ENCODE data around the gene TTLL12.

Gene TTLL12

DNA sequence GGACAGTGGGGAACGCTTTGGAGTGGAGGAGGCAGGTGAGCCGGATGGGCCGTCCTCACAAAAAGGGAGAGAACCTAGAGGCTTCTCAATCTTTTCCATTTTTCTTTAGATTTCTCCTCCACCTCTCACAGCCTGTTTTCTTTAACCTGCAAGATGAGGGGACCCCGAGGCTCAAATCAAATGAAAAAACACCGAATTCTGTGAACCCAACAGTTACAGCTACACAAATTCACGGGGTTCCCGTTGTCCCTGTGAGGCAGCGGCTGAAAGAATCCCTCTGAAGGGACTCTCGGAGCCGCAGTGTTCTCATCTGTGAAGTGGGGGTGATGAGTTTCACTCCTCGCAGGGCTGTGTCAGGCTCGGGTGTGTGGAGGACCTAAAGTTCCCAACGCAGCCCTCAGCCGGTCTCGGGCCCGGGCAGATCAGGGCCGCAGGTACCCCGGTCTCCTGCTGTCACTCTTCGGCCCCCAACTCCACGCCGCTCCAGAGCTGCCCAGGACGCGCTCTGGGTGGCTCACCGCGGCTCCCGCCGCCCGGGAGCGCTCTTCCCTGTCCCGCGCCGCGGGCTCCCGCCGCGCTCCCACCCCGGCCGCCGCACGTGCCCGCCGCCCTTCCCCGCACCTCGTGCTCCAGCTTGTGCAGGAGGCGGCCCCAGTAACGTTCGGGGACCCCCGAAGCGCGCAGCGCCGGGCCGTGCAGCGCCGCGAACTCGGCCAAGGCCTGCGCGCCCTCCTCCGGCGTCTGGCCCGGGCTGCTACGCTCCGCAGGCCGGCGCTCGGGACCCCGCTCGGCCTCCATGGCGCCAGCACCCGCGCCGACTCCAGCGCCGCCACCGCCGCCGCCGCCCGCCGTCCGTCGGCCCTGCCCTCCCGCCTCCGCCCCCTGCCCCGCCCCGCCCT is at the start of gene TTLL12:
TSS of gene TTLL12 (minus strand) at position 863 of the 899 bp plus-strand sequence. CDS start at position 798, 65 bp downstream.
- DNase-seq (ENCODE audit: low spot score): peak; percentile 67

DNA sequence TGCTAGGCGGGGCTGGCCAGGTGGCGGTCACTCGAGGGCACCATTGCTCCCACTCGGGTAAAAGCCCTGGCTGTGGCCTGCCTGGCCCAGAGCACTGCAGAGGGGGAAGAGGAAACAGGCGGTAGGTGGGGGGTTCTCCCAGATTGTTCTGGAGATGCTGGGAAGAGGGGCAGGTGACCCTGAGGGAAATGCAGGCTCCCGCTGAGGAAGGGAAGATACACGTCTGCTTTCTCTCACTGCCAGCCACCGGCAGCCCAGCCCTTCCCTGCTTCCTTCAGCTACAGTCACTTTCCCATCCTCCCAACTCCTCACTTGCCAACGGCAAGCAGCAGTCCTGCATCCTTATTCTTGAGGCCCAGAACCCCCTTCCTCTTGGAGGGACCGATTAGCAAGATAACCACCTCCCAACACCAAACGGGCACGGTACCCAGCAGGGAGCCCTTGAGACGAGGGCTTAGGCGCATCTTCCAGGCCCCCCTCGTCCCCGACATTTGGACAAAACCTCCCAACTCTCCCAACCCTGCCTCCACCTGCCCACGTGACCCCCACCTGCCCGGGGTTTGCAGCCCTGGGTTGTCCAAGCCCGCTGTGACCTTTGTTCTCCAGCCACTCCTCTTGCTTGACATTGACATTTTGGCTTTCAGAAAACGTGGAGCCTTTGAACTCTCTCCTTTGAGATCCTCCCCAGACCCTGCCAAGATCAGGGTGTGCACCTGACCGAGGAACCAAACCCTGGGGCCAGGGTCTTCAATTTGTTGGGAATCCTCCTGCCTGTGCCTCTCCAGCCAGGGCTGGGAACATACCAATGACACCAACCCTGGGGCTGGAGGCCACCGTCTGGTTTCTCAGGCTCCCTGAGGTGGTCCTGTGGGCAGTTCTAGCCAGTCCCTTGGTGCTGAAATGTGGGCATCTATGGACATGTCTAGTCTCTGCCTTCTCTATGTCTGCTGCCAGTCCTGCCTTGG is 48.8 kb upstream of the TTLL12 start:
- DNase-seq (ENCODE audit: low spot score): no peak

DNA sequence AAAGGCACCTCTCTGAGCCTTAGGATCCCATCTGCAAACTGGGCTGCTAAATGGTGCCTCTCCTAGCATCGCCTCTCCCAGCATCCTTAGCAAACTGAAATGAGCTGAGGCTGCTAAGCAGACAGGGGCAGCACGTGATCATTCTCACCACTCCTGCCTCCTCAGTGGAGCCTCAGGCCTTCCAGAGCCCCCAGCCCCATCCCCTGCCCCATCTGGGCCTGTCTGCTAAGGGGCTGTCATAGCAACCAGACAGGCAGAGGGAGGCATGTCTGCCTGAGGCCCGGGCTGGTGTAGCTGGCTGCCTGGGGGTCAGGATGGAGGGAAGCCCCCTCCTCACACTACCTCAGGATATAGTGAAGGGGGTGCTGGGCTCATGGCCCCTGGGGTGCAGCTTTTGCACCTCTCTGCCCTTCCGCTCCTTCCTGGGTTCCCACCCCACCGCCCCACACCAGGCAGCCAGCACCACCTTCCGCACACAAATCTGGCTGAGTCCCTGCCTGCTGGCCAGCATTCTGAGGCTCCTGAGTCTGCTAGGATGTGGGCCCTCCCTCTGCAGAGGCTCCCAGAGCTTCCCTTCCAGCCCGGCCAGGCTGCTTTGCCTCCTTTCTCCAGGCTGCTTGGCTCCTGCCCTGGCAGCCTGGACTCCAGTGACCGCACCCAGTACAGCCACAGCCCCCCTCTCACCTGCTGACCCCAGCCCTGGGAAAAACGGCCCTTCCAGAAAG is 47.5 kb upstream of the TTLL12 start:
- no peak for DNase-seq (ENCODE audit: low spot score)

DNA sequence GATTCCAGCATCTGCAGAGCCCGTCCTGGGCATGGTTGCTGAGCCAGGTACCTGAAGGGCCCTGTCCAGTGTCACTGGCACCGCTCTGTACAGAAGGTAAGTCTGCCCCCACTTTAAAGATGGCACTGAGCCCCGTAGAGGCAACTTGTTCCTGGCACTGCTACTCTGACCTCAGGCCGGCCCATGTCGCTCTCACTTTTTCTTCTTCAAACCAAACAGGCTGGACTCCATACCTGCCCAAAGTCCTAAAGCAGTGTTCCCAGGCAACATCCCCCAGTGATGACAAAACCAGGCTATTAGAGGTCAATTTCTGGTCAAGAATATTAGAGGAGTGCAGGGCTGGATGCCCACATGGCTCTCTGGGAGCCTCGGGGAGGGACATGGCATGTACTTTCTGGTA is 46.6 kb upstream of the TTLL12 start:
- no peak for DNase-seq (ENCODE audit: low spot score)

DNA sequence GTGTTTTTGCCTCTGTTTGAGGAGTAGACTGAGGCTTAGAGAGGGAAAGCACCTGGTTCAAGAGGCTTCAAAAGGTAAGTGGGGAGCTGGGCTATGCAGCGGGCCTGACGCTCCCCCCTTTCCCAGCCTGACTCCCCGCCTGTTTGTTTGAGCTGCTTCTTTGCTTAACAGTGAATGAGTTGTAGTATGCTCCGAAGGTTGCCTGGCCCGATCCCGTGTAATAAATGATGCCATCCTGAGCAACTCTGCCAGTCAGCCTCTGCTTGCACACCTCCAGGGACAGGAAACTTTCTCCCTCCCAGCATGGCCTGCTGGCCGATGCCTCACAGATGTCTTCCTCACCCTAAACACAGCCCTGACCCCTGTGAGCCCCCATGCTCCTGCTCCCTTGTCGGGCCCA is 45.5 kb upstream of the TTLL12 start:
- no peak for DNase-seq (ENCODE audit: low spot score)

DNA sequence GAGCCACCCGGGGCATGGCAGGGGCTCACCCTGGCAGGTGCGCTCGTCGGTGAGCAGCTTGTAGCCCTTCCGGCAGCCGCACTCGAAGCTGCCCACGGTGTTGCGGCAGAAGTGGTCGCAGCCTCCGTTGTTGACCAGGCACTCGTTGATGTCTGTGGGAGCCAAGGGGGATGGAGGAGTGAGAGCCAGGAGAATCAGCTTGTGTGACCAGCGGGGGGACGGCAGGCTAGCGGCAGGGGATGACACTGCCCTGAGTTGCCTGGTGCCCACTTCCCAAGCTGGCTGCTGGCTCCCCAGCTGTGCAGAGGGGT is 44.7 kb upstream of the TTLL12 start:
- no peak for DNase-seq (ENCODE audit: low spot score)

DNA sequence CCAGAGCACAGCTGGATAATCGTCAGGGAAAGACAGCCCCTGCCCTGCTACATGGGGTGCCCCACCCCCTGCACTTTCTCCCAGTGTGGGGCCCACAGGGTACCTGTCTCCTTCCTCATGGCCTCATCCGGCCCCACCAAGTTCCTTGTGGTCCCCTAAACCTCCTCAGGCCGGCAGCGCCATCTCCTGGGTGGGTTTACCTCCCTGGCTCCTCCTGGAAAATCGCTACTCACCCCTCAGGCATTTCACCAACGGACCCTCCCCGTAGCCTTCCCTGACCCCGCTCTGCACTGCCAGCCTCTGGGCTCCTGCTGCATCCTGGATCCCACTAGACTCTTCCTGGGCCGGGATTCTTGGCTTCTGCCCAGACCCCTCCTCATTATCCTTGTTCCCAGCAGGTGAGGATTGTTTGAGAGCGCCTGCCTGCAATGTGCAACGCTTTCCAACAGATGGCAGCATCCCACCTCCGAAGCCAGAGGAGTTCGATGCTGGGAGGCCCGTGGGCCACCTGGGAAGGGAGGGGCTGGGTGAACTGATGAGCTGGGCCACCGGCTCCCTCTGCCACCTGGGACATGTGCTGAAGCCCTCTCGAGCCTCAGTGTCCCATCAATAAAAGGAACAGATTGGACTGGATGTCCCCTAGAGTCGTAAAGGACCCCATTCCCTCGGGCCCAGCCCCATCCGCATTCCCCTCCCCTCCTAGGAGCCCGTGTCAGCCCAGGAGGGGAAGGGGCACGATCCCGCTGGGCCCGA is 44.2 kb upstream of the TTLL12 start:
- peak; percentile 62 for DNase-seq (ENCODE audit: low spot score)

DNA sequence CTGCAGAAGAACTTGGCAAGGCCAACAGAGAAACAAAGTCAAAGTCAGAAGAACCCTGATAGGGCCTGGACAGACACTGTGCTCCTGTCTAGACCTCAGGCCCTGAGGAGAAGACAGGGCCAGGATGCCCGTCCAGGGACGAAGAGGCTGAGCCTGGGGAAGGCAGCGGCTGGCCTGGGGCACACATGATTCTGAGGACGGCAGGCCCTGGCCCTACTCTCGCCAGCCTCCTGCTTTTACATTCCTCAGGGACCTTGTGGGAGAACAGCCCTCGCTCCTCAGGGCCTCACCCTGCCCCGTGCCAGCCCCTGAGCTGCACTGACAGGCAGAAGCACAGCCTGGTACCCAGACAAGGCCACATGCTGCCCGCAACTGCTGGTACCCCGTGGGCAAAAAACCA is 43.6 kb upstream of the TTLL12 start:
- no peak for DNase-seq (ENCODE audit: low spot score)

DNA sequence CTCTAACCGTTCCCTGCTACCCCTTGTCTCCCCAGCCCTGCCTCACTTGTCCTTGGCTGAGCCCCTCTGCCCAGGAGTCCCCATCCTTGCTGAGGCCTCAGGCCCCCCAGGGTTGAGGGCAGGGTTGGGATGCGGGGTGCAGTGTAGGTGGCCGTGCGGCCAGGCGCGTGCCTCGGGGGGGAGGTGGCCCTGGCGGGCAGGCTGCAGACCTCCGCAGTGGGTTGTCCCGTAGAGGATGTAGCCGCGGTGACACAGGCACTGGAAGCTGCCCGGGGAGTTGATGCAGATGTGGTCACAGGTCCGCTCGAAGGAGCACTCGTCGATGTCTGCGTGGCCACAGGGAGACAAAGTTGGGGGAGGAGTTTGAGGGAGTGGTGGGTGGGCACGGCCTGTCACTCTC is 41.9 kb upstream of the TTLL12 start:
- DNase-seq (ENCODE audit: low spot score): no peak

DNA sequence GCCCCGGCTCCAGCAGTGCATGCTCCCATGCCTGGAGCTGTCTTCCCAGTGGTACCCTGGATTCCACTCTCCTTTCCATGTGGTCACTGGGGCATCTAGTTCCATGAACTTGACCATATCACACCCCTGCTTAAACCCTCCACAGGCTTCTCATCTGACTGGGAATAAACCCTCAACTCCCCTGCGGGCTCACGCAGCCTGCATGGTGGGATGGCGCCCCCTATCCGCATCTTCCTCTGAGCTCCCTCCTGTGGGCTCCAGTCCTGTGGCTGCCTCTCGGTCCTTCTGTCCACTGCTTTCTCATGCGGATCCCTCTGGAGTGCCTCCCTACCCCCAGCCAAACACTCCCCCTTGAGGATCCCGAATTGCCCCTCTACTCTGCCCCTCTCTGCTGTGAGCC is 41.4 kb upstream of the TTLL12 start:
- peak; percentile 30 for DNase-seq (ENCODE audit: low spot score)

DNA sequence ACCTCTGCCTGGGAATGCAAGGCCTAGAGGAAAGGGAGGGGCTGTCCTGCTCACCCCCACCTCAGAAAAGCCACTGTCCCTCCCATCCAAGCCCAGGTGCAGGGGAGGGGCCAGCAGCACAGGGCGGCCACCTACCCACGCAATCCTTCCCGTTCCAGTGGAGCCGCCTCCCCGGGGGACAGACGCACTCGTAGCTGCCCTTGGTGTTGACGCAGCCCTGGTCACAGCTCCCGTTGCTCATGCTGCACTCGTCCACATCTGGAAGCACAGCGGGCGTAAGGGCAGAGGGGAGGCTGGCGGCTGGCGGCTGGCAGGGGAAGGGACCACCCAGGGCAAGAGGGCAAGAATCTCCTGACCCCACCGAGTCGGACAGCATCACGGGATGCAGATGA is 40.3 kb upstream of the TTLL12 start:
- DNase-seq (ENCODE audit: low spot score): no peak

DNA sequence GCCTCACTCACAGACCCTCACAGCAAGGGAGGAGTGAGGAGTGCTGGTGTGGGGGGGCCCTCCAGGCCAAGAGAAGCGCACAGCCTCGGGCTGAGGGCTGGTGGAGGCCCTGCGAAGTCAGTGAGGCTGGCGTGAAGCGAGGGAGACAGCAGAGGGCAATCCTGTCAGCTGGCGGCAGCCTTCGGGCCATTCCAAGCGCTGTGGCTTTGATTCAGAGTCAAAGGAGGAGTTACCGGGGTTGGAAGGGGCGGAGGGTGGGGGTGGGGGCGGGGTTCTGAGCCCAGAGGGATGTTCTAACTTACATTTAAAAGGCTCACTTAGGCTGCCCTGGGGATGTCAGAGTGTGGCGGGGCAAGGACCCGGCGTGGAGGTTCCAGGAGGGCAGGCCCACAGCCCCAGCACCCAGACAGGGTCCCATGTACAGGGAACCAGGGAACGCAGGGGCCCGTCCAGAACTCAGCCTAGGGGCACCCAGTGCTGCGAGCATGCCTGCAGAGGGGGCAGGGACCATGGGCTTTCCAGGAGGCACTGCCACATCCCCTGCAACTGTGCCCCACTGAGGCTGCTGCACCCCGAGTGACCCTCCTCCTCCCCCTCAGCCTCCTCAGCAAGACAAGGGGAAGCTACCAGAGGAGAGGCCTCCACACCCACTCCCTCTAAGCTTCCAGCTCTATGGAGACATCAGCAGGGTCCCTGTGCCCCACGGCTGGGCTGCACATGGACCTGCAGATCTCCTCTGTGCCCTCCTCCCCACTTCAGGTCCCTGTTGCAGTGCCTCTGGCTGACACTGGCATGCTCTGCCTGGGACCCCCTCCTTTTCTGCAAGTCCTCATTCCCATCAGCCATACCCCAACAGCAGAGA is 39.7 kb upstream of the TTLL12 start:
- no peak for DNase-seq (ENCODE audit: low spot score)

DNA sequence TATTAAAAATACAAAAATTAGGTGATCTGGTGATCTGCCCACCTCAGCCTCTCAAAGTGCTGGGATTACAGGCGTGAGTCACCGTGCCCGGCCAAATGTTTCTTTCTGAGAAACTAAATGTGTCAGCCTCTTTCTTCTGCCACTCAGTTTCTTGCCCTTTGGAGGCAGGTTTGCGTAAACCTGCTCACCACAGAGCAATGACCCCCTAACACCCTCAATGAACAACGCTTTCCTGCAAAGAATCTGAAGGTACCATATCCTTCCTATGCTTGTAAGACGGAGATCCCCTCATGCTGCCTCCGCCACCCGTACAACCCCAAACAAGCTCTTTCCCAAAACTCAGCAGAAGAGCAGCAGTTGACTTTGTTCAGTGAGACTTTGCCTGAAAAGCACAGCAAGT is 38.7 kb upstream of the TTLL12 start:
- no peak for DNase-seq (ENCODE audit: low spot score)

DNA sequence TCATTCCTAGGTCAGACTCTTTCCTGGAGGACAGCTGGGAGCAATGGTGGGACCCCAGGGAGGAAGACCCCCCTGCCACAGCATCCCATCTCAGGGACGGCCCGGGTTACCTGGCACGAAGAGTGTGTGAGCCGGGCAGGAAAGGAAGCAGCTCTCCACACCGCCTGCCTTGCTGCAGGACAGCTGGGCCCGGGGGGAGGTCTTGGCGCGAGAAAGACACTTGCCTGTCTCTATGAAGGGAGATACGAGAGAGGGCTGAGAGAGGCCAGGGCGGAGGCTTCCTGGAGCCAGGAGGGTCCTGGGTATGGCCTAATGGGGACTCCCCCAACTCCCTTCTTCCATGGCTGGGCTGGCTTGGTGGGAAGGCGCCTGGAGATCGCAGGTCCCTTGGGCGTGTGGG is 36.1 kb upstream of the TTLL12 start:
- DNase-seq (ENCODE audit: low spot score): no peak

DNA sequence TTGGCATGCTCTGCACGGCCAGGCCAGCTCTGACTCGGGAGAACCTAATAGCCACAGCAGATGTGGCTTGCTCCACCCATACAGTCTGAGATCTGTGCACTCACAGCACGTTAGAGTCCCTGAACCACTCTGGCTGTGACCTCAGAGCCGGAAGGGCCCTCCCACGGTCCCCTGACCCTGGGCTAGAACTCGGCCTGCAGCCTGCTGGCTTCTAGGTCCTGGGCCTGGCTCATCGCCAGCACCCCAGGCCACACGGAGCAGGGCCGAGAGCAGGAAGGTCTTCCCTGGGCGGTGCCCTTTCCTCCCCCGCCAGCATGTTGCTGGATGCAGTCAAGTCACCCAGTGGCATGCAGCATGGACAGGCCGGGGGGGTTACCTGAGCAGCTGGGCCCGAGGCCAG is 35.3 kb upstream of the TTLL12 start:
- no peak for DNase-seq (ENCODE audit: low spot score)

DNA sequence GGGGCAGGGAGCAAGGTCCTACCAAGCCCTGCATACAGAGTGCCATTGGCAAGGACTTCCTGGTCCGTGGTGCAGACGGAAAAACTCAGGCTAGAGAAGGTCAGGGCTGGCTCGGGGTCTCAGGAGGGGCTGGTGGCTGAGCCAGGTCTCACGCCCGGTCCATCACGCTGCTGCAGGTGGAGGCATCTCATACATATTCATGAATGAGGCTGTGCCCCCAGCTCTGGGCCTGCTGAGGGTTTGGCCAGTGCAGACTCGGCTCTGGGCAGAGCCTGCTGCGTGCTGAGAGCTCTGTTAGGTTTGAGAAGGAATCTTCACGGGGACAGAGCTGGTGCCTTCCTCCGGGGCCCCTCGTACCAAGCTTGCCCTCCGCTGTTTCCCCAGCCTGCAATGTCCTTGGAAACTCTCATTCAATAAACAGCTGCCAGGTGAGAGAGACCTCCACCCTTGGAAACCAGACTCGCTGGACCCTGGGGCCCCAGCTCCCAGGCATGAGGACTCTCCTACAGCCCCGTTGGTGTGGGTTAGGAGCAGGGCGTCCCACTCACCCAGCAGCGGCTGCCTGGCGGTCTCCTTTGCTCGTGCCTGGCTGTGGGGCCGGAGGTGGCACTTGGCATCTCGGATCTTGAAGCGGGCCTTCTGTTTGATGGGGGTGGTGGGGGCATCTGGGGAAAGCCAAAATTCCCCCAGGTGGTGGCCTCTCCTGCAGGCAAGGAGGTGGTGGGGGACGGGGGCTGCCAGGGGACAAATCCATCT is 33.9 kb upstream of the TTLL12 start:
- no peak for DNase-seq (ENCODE audit: low spot score)

DNA sequence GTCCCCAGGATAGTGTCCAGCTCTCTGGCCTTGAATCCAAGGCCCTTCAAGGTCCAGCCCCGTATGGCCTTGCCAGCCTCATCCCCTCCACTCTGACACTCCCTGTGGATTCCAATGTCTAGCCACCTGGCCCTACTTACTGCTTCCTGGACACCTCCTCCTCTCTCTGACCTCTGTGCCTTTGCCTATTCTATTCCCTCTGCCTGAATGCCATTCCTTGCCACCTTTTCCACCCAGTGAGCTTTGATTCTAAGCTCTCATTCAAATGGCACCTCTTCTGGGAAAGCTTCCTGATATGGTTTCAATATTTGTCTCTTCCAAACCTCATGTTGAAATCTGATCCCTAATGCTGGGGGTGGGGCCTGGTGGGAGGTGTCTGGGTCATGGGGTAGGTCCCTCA is 31.9 kb upstream of the TTLL12 start:
- DNase-seq (ENCODE audit: low spot score): no peak

DNA sequence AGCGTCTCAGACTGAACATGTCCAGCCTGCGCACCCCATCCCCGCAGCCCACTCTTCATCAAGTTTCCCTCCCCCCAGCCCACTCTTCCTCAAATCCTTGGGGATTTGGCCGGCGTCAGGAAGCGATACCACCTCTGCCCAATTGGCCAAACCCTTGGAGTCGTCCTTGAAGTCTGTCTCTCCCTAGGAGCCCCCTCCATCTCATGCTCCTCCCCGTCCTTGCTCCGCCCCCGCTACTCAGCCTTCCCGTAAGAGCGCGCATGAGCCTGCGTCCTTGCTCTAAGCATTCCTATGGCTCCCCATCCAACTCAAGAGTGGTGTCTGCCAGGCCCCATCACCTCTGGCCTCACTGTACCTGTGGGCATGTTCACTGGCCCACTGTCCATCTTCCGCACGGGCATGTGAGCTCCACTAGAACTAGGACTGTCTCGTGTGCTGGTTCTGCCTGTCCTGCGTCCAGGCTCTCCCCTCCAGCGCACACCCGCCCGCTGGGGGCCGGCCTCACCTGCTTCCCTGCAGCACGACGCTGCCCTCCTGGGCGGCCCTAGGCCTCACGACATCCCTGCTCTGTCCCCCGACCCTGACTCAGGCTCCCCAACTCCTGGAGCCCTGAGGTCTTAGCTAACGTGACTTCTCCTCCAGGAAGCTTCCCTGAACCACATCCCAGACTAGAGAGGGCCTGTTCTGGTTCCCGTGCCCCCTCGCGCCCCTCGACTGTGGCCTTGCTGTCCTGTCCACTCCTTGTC is 30.5 kb upstream of the TTLL12 start:
- DNase-seq (ENCODE audit: low spot score): no peak

DNA sequence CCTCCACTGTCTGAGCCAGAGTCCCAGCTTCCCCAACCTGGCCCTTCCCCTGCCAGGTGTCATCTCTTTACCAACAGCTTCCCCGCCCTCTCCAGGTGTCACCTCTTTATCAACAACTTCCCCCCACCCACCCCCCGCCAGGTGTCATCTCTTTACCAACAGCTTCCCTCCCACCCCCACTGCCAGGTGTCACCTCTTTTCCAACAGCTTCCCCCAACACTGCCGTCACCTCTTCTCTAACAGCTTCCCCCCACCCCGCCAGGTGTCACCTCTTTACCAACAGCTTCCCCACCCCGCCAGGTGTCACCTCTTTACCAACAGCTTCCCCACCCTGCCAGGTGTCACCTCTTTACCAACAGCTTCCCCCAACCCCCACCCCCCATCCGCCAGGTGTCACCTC is 29.8 kb upstream of the TTLL12 start:
- DNase-seq (ENCODE audit: low spot score): no peak
